ENCODE data around the gene EEF2.

Gene EEF2
- long read RNA-seq, donor 1, transcript EEF2-201 (15 exons, 3,164 nt) = major isoform, 328 of 841 reads
- long read RNA-seq, donor 1, transcript EEF2-202 (2 exons, 580 nt) = minor isoform, 10 of 841 reads
- long read RNA-seq, donor 1, partial matches to known transcripts = 492 of 841 reads
- long read RNA-seq, donor 1, other reads (novel, unspliced or antisense) = 7 of 841 reads
- long read RNA-seq, donor 2, transcript EEF2-202 (2 exons, 580 nt) = minor isoform, 18 of 876 reads
- long read RNA-seq, donor 2, transcript EEF2-201 (15 exons, 3,164 nt) = major isoform, 269 of 876 reads
- long read RNA-seq, donor 2, partial matches to known transcripts = 582 of 876 reads
- long read RNA-seq, donor 2, other reads (novel, unspliced or antisense) = 6 of 876 reads
- long read RNA-seq, donor 3, transcript EEF2-201 (15 exons, 3,164 nt) = major isoform, 109 of 582 reads
- long read RNA-seq, donor 3, transcript EEF2-202 (2 exons, 580 nt) = minor isoform, 6 of 582 reads
- long read RNA-seq, donor 3, partial matches to known transcripts = 460 of 582 reads
- long read RNA-seq, donor 3, other reads (novel, unspliced or antisense) = 5 of 582 reads
- long read RNA-seq, donor 4, transcript EEF2-201 (15 exons, 3,164 nt) = major isoform, 163 of 853 reads
- long read RNA-seq, donor 4, transcript EEF2-202 (2 exons, 580 nt) = minor isoform, 6 of 853 reads
- long read RNA-seq, donor 4, partial matches to known transcripts = 678 of 853 reads
- long read RNA-seq, donor 4, other reads (novel, unspliced or antisense) = 0 of 853 reads
- long read RNA-seq, donor 5, transcript EEF2-202 (2 exons, 580 nt) = minor isoform, 9 of 967 reads
- long read RNA-seq, donor 5, transcript EEF2-201 (15 exons, 3,164 nt) = major isoform, 396 of 967 reads
- long read RNA-seq, donor 5, partial matches to known transcripts = 546 of 967 reads
- long read RNA-seq, donor 5, other reads (novel, unspliced or antisense) = 14 of 967 reads
- long read RNA-seq, donor 6, transcript EEF2-201 (15 exons, 3,164 nt) = major isoform, 277 of 1,065 reads
- long read RNA-seq, donor 6, transcript EEF2-202 (2 exons, 580 nt) = minor isoform, 16 of 1,065 reads
- long read RNA-seq, donor 6, partial matches to known transcripts = 762 of 1,065 reads
- long read RNA-seq, donor 6, other reads (novel, unspliced or antisense) = 8 of 1,065 reads
- long read RNA-seq, donor 7 = 0 reads
- long read RNA-seq, donor 8, transcript EEF2-201 (15 exons, 3,164 nt) = major isoform, 262 of 986 reads
- long read RNA-seq, donor 8, transcript EEF2-202 (2 exons, 580 nt) = minor isoform, 8 of 986 reads
- long read RNA-seq, donor 8, partial matches to known transcripts = 701 of 986 reads
- long read RNA-seq, donor 8, other reads (novel, unspliced or antisense) = 12 of 986 reads

DNA sequence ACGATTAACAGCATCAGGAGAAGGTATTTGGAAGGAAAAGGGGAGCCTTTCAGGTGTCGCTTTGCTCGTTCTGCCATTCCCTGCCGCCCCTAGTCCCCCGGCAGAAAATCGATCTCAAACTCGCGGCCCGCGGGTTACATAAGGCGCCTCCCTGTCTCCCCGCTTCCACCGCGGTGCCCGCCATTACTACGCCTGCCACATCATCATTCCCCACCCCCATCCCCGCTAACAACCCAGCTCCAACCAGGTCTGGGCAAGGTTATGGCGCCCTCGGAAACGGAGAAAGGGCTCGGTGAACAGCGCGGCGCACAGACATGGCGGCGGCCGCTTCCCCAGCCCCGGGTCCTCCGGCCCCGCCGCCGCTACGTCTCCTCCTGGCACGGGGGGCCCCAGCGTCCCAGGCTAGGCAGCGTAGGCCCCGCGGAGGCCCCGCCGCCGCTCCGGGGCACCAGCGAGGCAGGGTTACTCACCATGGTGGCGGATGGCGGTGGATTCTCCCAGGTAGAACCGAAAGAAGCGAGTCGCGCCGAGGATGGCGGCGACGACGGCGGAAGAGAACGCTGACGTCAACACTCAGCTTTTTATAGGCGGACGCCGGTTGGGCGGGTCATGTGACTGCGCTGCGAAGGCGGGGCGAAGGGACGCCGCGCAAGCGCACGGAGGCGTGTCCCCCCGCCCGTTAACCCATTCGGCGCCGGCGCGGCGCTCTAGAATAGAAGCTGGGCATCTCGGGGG lies at the start of gene EEF2:
Gene EEF2 (minus strand): TSS at position 556 of the 735 bp plus-strand sequence. CDS start 83 bp downstream, at position 473.
- DNase-seq = peak; percentile 96

DNA sequence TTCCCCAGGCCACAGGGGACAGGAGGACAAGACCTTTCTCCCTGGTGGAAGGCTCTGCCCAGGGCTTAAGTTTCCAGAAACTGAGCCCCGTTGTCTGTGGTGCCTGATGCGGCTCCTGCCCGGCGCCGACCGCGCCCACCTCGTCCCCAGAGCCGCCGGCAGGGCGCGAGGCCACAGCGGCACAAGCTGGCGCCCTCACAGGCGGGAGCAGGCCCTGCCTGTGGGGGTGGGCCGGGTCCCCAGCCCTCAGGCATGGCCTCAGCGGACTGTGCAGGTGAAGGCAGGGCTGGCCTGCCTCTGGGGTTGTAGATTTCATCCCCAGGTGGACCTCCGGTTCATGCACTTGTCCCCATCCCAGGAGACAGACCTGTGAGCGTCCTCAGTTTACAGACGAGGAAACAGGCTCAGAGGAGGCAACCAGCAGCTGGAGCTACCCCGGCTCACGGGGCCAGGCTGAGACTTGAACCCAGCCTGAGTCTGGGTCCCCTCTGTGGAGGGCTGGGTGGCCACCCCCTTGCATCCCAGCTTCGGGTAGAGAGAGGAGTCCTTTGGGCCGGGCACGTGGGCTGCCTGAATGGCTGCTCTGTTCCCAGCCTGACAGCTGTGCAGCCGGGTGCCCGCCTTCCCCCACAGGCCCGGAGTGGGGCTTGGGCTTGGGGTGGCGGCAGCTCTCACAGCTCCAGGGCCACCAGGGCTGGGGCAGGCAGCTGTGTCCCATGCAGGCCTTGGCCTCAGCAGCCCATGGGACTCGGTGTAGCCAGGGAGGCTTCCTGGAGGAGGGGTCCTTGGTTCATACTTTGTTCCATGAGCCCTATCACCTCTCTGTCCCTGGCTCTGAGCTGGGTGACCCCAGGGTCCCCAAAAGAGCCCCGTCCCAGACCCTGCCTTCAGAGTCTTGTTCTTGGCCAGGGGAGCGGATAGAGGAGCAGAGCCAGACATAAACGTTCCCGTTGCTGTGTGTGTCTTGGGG lies 49.1 kb upstream of the EEF2 start:
- DNase-seq = no peak

DNA sequence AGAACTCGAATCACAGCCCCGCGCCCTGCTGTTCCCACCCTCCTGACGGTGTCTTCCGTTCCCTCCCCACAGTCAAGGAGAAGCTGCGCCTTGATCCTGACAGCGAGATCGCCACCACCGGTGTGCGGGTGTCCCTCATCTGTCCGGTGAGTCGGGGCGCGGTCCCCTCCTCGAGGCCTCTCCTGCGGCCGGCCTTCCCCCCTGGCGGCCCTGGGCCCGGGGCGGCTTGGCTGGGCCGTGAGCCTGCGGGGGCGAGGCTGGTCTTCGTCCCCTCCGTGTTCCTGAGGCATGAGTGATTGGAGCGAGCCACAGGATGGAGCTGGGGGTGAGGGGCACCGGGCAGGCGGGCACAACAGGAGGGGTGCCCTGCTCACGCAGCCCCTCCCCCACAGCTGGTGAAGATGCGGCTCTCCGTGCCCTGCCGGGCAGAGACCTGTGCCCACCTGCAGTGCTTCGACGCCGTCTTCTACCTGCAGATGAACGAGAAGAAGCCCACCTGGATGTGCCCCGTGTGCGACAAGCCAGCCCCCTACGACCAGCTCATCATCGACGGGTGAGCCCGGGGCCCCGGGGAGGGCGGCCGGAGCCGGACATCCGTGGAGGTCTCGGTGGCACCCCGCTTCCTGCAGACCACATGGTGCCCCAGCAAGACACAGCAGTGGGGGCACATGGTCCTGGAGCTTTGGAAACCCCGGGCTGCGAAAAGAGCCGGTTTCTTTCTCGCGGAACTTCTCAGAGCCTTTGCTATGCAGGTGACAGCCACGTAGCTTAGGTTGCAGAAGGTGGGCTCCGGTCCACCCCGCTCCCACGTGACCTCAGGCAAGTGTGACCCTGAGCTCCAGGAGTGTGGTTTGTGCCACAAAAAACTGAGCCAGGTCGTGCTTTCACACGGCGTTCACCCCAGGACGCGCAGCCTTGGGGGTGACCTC lies 48.0 kb upstream of the EEF2 start:
- DNase-seq = no peak

DNA sequence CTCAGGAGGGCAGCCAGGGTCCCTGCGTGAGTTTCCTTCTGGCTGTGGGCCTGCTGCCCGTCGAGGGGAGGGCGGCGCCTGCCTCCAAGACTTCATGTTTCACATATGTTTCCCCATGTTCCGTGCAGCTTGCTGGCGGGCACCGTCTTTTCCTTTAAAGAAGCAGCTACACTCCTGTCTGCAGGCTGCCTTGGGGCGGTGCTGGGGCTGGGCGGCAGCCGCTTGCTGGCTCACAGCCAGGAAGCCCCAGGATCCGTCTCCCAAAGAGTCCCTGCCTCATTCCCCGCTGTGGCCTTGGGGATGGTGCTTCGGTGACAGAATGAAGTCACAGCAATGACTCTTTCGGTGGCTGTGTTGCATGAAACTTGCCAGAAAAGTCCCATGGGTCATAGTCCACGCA lies 47.2 kb upstream of the EEF2 start:
- DNase-seq = no peak

DNA sequence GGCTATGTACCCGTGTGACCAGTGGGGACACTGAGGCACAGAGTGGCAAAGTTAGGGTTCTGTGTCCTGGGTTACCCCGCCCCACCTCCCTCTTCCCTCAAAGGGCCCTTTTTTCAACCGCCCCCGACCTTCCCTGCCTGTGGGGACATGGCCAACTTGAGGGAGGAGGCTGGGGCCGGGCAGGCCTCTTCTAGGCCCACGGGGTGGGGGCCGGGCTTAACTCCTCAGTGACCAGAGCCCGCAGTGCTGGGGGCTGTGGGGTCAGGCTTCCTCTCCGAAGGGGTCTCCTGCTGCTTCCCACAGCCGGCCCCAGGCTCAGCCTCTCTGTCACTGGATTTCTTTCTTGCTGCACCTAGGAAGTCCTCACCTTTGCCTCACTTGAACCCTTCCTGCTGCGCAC lies 46.2 kb upstream of the EEF2 start:
- DNase-seq = no peak

DNA sequence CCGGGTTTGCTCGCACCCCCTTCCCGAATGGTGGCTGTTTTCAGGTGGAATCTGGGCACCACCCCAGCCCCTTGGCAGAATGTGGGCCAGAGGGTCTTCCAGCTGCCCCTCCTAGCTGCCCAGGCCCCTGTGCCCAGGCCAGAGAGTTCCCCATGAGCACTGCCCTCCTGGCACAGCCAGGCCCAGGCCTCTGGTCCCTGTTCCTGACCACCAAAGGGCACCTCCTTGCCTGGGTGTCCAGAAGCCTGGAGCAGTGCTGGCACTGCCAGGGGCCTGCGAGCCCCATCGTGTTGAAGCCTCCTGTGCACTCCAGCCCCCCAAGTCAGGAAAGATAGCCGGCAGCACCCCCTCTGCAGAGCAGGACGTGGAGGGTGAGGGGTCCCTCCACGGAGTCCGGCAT lies 45.7 kb upstream of the EEF2 start:
- no peak for DNase-seq

DNA sequence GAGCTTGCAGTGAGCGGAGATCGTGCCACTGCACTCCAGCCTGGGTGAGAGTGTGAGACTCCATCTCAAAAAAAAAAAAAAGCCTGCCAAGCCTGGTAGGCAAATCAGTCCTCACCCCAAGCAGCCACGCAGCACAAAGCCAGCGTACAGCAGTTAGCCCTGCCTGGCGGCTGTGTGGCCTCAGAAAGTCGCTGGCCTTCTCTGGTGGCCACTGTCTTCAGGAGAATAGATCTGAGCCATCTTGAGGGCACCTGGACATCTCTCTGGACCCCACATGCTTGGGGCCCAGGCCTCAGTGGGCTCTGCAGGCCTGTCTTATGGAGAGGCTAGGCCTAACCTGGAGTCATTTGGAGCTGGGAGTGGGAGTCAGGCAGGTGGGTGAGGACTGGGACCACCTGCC lies 45.3 kb upstream of the EEF2 start:
- no peak for DNase-seq

DNA sequence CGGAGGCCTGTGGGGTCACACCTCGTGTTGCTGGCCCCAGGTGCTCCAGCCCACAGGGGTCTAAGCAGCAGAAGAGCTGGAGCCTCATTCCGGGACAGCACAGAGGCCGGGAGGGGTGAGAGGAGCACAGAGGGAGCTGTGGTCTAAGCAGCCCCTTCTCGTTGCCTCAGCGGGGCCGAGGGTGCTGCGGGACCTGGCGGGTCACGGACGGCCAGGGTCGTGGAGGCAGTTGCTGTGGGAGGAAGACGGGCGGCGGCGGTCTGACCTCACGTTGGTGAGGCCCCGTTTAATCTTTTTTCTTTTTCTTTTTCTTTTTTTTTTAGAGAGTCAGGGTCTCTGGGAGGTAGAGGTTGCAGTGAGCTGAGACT lies 44.0 kb upstream of the EEF2 start:
- no peak for DNase-seq

DNA sequence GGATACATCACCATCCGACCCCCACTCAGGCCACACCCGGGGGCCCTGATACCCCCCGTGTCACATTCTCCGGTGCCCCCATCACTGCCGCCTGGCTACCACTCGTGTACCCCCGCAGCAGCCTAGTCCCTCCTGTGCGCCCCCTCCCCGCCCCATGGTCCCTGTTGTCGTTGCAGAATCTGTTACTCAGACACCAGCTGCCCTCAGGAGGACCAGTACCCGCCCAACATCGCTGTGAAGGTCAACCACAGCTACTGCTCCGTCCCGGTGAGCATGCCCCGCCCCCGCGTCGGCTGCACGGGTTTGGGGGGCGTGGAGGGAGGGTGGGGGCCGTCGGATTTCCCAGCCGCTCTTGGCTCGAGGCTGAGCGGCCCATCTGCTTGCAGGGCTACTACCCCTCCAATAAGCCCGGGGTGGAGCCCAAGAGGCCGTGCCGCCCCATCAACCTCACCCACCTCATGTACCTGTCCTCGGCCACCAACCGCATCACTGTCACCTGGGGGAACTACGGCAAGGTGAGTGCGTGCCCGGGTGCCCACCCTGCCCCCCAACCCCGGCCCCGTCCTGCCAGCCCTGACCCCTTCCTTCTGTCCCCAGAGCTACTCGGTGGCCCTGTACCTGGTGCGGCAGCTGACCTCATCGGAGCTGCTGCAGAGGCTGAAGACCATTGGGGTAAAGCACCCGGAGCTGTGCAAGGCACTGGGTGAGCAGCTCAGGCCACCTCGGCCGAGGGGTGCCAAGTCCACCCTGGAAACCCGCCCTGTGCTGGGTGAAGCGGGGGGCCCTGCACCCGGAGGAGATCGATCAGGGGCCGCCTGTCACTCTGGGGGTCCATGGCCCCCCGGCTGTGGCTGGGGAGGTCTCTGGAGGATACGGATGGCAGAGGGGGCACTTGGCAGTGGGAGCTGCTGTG lies 43.3 kb upstream of the EEF2 start:
- no peak for DNase-seq

DNA sequence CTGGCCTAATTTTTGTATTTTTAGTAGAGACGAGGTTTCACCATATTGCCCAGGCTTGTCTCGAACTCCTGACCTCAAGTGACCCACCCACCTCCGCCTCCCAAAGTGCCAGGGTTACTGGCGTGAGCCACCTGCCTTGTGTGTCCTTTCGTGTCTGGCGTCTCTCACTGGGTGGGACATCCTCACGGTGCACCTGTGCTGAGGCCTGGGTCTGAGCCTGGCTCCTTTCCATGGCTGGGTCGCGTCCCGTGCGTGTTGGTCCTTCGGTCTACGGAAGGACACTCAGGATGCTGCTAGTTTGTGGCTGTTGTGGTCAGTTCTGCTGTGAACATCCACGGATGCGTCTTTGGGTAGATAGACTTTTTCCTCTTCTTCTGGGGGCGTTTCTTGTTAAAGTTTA lies 41.9 kb upstream of the EEF2 start:
- DNase-seq = no peak

DNA sequence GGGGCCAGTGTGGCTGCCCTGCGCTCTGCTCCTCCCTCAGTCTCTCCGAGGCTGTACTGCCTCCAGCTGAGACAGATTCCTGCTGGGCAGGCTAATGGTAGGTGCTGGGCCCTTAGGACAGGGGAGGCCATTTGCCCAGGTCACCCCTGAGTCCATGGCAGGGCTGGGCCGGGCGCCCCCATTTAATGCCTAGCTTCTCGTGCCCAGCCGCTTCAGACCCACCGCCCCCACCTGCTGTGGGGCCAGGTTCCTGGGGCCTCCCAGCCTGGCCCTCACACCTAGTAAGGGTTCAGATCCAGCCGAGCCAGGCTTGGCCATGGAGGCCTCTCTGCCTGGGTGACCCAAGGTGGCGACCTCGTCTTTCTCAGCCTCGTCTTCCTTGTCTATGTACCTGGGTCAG lies 40.1 kb upstream of the EEF2 start:
- DNase-seq = no peak

DNA sequence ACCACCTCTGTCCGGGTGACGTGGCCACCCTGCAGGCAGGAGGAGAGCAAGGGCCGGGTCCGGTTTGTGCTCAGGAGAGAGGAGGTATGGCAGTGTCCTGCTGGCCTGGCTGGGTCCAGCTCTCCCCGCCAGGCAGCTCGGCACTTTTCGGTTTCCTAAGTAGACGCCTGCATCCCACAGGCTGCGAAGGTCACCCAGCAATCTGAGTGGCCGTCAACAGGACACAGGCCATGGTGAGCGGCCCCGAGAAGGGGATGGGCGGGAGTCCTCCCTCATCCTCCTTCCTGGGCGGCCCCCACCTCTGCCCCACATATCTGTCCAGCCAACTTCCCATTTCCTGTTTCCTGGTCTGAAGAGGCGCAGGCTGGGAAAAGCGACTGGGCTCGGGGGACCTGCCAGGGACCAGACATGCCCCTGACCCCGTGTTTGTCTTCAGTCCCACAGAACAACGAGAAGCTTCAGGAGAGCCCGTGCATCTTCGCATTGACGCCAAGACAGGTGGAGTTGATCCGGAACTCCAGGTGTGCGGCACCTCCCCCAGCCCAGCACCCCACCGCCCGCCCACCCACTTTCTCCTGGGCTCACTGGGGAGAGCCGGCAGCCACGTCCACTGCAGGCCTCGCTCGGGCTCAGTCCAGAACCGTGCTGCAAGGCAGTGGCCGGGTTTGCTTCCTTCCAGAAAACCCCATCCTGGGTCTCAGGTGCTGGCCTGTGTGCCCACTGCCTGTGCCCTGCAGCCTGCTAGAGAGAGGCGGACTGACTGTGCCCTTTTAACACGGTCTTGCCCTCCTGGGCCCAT lies 38.5 kb upstream of the EEF2 start:
- DNase-seq = no peak

DNA sequence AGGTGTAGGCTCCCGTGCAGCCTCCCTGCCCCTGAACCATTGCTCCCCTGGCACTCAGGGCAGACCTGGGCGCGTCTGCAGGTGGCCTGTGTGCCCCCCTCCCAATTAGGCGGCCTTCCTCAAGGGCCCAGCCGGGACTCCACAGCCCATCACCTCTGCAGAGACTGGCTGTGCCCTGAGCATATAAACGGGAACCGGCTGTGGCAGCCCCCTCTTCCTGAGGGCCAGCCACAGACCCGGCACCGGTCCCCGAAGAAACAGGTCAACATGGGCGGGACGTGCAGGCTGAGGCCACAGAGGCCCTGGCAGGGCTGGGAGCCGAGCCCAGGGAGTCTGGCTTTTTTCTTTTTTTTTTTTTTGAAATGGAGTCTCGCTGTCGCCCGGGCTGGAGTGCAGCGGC lies 34.3 kb upstream of the EEF2 start:
- DNase-seq = no peak

DNA sequence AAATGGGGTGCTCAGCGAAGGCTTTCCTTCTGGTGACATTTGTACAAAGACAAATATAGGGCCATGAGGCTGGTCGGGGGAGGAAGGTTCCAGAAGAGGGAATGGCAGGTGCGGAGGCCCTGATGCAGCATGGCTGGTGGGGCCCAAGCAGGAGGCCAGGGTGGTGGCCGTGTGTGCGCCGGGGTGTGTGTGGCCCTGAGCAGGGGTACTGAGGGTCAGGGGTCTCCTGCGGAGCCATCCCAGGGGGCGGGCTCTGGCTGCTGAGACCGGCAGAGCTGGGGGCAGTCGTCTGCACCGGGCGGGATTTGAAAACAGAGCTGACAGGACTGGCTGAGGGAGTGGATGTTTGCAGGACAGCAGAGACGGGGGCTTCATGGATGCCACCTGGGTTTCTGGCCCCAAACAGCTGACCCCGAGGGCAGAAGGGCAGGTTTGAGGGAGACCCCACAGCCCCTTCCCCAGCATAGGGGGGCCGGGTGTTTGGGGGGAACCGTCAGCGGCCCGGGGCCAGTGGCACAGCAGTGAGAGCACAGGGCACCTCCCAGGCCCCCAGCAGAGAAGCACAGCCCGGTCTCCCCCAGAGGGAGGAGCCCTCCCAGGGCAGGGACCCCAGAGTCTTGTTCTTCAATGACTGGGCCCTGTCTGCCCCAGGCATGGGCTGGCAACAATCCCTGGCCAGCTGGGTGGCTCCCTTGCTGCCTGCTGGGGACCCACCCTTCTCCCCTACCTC lies 33.7 kb upstream of the EEF2 start:
- DNase-seq = no peak

DNA sequence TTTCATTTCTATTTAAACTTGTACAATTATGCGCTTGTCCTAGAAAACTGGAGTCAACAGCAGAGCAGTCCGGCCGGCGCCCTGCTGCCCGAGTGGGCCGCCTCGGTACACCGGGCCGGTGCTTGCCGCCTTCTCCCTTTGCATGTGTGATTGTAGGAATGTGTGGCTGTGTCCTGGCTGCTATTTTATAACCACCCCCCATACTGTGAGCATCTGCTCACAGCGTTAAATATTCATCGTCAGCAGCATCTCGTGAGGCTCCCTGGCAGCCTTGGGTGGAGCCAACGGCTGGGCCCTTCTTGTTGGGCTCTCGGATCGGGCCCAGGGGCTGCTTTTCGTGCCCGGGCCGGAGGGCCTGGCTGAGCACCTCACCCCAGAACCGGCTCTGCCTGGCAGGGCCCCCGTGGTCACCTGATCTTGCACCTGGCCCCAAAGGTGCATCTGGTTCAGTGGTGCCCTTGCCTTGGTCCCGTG lies 32.9 kb upstream of the EEF2 start:
- DNase-seq = no peak

DNA sequence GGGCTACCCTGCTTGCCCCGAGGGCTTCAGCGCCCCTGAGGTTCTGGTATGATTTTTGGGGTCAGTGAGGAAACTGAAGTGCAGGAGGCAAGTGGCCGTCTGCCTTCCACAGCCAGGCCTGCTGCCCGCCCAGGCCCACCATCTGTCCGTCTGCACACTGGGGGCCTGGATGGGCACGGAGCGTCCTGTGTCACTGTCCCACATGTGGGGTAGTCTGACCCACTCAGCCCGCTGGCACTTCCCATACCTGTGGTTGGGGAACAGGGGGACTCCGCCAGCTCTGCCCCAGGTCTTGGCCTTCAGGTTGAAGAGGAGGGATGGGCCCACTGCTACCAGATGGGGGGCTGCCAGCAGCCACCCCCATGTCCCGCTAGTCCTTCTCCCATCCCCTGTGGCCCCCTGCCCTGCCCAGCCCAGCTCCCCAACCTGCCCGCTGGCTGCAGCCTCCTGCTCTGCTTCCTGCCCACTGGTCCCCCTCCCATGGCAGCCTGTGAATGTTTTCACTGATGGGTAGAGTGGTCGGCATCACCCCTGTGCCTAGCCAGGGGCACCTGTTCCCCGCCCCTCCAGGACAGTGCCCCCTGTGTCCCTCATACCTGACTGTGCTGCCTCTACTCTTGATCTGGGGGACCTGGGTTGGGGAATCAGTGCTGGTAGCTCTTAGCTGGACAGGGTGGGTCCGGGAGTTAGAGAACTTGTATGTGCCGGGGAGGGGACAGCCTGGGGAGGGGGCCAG lies 31.8 kb upstream of the EEF2 start:
- DNase-seq = no peak
